A673 (cell line): ENCODE results near the gene SLC36A3.

Source experiments
- CTCF ChIP-seq: fragments of 300-800, 200-600 bp; sonication (generic); conservative IDR thresholded peaks from 2 replicates; pipeline ENCODE4 v1.5.1; 2017; ENCODE audit warnings: low read depth, mild to moderate bottlenecking, antibody characterized with exemption, low read length, moderate library complexity, mixed read lengths
- EZH2 ChIP-seq: fragments of 200-600 bp; sonication (generic); IDR thresholded peaks from 2 replicates; pipeline ENCODE4 v1.6.1; 2017; ENCODE audit warnings: borderline replicate concordance, low read depth, mild to moderate bottlenecking, mixed read lengths, antibody characterized with exemption, low read length; ENCODE audit not compliant: poor library complexity, severe bottlenecking

GRCh38 chr5:151275803-151276202, 27.8 kb downstream of the SLC36A3 start:
- TF ChIP-seq CTCF = no peak
- TF ChIP-seq EZH2 = no peak
